Fibroblast of skin of left quadriceps (primary cell): ENCODE results near the gene MAT1A.

Experiments
- DNase-seq, 2 experiments: peaks; one replicate each; pipeline ENCODE4 v3.0.0-alpha.2; 2013; ENCODE audit warnings: low read depth in 2 of 2

MAT1A gene

DNA sequence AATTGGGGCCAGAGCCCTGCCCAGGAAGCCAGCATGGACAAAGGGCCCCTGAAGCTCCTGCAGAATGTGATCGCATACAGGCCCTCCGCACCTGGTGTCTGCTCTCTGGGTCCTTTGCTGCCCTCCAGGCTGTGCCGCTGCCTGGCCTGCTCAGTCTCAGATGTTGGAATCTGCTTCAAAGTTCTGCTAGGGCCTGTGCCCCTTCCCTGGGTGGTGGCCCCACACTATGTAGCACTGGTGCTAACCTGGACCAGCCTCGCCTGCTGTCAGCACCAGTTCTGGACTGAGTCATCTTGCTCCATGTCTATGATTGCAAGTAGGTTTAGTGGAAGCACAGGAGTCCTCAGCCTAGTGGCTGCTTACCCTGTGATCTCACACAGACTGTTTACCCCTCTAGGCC lies 6.3 kb downstream of the MAT1A start:
- no peak for DNase-seq

DNA sequence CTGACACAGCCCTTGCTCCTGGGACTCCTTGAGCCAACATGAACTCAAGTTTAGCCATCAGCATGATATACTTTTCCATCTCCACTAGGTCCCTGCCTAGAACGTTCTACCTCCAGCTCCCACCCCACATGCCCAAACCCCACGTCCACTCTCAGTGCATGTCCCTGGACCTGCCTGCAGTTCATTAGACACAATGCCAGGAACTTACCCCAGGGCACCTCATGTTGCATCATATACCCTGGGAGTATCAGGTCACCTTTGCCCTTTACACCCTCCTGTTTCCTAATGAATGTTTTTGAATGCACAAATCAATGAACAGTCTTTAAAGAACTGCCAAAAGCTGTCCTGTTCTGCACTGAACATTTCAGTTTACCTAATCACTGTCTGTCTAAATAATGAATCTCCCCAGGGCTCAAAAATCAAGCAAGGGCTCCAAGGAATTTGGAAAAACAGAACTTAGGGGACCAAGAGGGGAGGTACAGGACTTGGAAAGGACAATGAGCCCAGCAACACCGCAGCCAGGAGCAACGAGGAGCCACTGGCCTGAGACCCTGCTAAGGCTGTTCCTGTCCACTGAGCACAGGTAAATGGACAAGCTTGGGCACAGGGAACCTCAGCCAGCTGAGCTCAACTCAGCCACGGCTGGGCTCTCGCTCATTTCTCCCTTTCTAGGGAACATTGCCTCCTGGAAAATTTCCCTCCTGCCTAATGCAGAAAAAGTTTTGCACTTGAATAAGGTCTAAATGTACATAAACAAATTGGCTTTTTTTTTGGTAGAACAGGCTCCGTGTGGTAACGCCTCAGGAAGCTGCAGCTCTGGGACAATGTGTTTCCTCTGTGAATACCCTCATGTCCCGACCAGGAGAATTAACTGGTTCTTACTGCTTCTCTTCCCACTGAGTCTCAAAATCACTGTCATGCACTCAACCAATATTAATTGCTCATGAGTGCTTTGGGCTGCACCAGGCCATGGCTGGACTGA lies 7.4 kb downstream of the MAT1A start:
- DNase-seq = no peak

DNA sequence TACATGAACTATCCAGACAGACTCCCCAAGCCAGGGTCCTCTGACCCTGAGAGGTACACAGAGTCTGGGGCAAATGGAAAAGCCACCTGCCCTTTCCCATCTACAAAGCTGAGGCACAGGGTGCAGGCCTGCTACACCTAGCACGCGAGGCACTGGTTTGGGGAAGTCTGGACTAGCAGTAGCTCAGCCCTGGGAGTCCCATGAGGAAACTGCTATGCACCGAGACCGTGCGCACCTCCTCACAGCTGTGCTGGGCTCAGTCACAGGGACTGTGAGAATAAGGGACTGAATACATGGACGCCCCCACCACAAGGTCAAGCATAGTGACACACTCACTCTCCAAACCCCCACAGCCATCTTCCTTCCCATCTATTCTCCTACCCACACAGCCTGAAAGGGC lies 8.2 kb downstream of the MAT1A start:
- DNase-seq = no peak

DNA sequence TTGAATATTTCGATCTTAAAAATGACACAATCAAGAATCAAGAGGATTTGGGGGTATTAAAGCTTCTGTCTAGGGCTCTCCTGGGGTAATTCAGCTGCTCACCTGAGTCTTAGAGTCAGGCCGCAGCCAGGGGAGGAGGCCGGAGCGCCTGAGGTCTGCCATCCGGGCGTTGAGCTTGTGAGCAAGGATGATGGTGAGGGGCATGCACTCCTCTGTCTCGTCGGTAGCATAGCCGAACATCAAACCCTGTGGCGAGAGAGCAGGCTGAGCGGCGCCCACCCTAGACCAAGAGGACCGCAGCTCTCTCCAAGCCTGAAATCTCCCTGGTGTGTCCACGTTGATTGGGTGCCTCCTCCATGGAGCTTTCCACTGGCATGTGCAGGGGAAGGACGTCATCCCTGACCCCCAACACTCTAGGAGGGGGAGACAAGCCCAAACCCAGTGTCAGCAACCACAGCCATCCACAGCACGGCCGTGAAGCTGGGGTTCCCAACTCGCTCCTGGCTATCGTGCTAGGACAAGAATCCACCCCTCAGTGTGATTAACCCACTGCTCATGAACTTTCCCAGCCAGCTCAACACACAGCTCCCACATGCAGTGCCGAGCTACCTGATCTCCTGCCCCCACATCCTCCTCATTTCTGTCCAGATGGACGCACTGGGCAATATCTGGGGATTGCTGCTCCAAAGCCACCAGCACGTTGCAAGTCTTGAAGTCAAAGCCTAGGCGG lies 9.2 kb downstream of the MAT1A start:
- DNase-seq = no peak

DNA sequence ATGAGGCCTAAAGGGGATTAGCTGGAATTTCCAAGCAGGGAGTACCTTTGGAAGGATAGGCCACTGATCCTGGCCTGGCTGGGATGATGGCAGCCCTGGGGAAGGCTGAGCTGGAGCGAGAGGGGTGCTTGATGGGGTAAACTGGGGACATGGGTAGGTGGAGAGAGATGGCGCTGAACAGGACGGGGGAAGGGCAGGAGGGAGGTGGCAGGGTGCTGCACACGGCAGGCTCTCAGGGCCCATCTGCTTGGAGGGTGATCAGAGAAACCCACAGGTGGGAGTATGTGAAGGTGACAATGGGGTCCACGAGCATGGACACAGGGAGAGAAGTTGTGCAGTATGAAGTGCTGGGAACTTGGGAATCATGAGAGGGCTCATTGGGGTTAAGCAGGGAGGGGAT lies 10.3 kb downstream of the MAT1A start:
- no peak for DNase-seq

DNA sequence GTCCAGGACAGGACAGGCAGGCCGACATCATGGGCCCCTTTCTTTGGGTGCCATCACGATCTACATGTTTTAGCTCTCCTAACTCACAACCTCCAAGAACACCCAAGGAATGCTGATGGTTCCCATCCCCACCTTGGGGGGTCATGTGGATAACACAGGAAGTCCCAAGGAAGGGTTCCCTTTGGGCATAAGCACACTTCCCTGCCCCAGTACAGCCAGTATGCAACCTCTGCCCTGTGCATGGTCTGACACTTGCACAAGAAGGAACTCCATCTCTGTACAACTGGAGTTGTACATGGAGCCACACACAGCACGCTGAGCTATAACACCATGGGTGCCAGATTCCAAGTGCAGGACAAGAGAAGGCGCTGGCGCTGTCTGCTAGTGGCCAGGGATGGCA lies 11.0 kb downstream of the MAT1A start:
- DNase-seq = no peak

DNA sequence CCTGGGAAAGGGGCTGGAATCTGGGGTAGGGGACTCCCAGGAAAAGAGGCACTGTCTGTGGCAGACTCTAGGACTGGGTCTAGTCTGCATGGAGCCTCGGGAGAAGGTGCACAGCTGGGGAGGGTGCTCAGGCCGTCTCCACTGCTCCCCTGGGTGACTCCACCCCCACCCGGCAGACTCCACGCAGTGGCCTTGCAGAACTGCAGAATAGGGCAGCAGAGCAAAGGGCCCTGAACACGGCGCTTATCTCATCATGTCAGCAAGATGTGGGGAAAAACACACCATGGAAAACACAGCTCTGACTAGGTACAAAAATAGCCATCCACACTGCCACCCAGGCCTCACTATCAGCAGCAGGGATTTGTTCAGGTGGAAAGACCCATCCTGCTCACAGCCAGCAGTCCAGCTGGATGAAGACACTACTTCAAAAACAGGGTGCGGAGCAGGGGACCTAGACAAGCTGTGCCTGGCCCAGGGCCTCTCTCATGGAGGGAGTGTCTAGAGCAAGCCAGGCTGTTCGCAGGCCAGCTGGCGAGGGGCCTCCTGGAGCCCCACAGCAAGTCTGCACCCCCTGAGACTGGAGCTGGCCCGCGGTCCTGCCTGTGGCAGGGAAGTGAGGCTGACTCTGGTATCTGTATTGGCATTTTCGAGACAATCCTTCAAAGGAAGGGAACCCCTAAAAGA lies 11.7 kb downstream of the MAT1A start:
- no peak for DNase-seq

DNA sequence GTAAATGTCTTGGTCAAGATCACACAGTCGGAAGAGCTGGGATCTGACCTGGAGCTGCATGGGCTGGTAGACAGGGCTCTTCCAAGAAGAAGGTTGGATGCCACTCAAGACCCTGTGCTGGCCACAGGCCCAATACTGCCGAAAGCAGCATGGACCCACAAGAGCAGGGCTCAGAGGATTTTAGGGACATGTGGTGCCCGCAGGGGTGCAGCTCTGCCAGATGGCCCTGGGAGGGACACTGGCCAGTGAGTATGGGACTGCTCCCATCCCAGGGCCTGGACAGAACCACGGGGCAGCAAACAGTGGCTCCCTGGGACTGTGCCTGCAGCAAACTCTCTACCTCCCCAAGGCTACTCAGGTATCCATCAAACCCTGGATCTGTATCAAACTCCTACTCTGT lies 12.4 kb downstream of the MAT1A start:
- DNase-seq = no peak

DNA sequence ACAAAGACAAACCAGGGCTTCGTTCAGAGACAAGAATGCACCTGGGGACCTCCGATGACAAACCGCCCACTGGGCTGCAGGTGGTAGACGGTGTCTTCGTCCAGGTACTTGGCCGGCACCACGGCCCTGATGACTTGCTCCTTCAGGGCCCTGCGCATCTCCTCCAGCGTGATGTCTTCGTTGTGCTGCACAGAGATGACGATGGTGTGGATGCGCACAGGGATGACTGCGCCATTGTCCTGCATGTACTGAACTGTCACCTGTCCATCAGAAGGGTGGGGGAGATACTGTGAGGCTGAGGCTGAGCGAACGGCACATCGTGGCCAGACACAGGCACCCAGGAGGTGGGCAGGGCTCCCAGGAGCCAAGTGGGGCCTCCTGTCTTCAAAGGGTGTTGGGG lies 13.1 kb downstream of the MAT1A start:
- DNase-seq = no peak

DNA sequence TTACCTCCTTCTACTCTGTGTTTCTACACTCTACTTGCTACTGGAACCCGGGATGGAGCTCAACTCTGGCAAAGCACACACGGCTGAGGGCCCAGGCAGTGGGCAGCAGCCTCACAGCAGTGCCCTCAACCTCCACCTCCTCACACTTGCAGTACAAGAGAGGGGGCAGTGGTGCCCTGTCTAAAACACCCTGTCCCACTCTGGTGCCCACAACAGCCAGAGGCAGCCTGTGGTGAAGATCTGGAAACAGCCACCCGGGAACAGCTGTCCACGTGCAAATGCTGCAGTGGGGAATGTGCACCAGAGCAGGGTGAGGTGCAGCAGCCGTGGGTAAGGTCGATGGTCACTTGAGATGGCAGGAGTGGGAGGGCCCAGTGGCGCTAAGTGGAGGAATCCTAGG lies 13.7 kb downstream of the MAT1A start:
- no peak for DNase-seq

DNA sequence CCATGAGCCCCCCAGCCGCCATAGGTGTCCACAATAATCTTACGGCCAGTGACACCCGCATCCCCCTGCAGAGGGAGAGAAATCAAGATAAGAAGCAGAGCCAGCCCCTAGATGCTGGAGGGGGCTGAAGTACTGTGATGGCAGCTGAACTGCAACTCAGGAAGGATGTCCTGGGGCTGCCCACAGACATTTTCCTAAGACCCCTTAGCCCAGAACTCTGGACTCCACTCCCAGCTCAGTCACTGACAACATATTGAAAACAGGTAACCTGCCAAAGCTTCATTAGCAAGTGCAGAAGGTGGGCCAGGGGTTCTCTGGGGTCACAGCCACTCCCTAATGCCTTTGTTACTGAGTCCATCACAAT lies 14.3 kb downstream of the MAT1A start:
- no peak for DNase-seq

DNA sequence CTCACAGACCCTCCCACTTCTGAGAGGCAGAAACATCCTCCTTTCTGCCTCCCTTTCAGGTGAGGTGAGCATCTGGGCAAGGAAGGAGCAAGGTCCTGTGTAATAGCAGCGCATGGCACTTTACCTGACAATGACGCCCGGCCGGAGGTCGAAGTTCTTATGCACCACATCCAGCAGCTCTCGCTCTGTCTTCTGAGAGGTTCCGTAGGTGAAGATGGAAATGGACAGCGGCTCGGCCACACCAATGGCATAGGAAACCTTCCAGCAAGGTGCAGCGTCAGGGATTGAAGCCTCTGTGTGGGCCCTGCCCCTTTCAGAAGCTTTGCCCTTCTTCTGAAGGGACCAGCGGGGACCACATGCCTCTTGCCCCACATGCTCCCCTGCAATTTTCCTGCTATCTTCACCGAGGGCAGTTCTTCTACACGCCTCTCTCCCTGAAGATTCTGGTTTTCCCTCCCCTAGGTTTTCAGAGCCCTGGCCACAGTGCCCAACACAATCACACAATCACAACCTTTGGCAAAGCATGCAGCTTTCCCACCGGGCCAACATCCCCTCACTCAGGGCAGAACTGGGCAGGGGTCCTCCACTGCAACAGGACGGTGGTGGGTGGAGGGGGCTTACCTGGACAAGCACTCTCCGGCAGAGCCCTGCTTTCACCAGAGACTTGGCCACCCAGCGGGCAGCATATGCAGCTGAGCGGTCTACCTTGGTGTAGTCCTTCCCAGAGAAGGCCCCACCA lies 14.9 kb downstream of the MAT1A start:
- DNase-seq = no peak

DNA sequence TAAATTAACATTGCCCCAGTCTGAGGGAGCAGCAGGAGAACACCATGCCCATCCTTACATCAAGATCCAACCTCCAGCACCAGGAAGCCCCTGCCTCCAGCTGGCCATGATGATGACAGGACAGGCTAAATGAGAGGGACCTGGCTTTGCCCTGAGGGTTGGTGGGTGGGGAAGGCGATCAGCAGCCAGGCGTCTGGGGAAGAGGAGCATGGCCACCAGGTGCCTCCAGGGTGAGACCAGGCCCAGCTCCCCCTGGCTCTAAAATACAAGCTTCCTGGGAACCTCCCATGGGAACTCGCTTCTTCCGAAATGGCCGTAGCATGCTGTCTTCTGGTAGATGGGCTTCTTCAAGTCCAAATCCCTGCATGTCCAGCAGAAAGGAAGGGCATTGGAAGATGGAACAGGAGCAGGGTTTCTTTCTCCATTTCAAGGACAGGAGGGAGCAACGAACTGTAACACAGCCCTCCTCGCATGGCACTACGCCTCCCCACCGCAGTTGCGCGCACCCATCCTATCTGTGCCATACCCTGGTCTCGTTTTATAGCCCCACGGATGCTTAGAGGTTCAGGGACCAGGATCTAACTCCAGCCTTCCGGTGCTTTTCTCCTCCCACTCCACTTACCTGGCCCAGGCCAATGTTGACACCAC lies 15.8 kb downstream of the MAT1A start:
- DNase-seq = no peak

DNA sequence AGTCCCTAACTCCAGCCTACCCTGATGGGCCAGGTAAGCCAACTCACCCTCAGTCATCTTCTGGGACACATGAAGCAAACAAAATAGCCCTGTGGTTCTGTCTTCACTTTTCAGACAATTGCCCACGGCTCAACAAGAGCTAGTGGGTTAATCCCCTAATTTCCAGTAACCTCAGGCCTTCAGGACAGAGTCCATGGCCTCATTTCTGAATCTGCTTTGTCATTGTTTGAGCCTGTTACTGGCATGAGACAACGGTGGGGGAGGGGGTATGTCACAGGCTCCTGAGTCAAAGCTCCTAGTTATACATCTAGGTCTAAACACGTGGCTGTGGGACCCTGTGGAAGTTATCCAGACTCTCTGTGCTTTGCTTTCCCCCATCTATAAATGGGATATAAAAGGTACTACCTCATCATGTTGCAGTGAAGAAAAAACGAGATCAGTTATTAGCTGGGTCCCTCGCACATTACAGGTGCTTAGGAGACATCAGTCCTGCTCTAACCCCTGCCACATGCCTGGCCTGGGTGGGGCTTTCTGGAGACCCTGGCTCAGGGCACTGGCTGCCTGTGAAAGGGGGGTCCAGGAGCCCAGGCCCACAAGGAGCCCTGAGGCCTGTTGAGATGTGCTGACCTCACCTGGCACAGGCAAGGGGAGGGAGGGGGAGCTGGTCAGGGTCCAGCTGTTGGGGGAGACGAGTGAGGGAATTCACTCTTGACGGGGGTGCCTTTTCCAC lies 16.5 kb downstream of the MAT1A start:
- DNase-seq = no peak

DNA sequence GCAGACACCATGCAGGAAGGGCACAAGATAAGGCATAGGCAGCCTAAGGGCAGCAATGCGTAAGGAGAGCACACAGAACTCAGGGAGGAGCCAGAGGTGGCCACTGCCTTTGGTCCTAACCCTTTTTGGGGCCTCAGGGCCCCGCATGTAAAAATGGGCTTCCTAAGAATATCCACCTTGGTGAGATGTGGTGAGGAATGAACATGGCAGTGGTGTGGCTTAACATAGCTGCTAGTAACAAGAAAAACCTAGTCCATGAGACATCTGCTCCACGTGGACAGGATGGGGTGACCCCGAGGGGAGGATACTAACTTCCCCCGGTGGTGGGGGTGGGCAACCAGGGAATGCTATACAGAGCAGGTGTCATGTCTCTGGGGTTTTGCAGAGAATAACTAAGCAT lies 18.0 kb downstream of the MAT1A start:
- DNase-seq = no peak

DNA sequence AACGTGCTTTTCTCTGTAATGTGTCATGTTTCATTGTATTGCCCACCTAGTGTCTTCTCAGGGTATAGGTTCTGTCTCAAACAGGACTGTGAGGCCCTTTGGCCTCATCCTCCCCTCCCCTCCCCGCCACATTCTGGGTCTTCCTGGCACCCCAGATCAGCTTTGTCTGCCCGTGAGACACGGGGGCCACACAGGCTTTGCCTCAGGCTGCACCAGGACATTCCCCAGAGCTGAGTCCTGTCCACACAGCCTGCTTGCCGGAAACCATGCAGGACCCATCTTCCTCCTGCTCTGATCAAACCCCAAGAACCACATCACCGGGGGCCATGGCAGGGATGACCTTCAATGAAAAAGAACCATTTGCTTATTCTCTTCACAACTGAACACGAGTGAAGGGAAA lies 18.6 kb downstream of the MAT1A start:
- no peak for DNase-seq

DNA sequence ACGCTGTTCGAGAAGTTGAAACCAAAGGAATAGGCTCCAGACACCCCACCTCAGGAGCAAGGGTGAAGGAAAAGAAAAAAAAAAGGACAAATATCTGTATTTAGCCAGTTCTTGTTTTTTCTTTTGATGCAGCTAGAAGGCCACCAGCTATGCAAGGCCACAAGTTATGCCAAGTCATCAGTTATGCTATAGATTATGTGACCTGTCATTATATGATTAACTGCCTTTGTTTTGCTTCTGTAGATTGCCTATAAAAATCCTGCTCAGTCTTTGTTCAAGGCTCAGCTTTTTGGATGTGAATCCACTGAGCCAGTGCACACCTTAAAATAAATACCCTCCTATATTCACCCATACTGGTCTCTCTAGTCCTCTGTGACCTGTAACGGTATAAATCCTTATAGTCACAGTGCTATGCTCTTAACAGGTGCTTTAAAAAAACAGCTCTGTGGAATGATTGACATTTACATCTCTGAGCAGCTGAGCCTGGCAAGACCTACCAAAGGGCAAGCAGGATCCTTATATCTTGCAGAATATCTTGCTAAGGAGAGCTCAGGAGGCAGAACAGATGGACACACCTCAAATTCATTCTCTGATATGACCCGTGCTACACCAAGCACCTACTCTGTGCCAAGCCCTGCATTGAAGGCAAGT lies 20.4 kb downstream of the MAT1A start:
- DNase-seq = no peak

DNA sequence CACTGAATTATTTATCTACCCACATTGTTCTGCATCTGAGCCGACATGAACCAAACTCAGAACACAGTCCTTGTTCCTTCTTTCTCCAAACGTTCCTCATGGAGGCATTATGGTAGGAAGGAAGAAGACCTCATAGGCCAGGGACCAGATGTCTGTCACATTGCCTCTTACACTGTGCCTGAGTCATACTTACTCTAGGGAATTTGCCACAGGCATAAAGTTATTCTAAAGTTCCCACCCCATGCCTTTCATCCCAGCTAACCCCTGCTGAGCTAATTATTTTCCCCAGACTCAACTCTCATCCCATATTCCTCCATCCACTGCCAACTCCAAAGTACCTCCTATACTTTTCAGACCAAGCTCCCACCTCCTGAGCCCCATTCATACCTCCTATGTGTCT lies 21.2 kb downstream of the MAT1A start:
- no peak for DNase-seq

DNA sequence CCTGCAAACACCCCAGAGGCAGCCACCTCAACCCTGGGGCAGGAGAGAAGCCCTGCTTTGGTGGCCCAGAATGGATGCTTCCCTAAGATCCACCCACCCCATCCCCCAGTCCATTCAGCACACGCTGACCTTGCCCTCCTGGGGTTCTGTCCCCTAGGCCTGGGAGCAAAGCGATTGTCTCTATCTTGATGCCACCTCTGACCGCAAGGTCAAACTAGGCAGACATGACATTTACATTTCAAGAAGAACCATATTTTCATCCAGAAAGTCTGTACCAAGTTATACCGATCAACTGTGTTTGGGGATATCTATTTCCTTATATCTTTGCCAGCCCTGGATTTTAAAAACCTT lies 23.0 kb downstream of the MAT1A start:
- no peak for DNase-seq
